Prostate gland (tissue), 2 donors: Measurements from ENCODE around the gene BLTP3B. TPM values are rescaled to one million over a fixed set of nuclear protein-coding genes. Genes with fewer than 3 reads are reported as not detected.
"Not testable (repeated sequence)": the region's sequence is repeated elsewhere in the genome, so short reads cannot be mapped to it uniquely, and the experiment has no call there.

Experiments used
- DNase-seq: peaks from one replicate; pipeline ENCODE4 v3.0.0-alpha.2; 2019; ENCODE audit warnings: low spot score
- H3K27ac ChIP-seq, 2 donors: fragments of 200-600 bp; sonication (generic); 2 replicates each; pipeline ENCODE4 v1.5.1; 2017 to 2019
- H3K27me3 ChIP-seq: fragments of 200-600 bp; sonication (generic); replicated peaks from 2 replicates; pipeline ENCODE4 v1.5.1; 2019; ENCODE audit not compliant: insufficient read depth
- H3K36me3 ChIP-seq, 2 donors: fragments of 200-600 bp; sonication (generic); 1 replicate in 1 of 2; 2 replicates in 1 of 2; pipeline versions ENCODE4 v1.5.1 to v1.8.1; 2017 to 2019
- H3K4me1 ChIP-seq: fragments of 200-600 bp; sonication (generic); replicated peaks from 2 replicates; pipeline ENCODE4 v1.5.1; 2019
- H3K4me3 ChIP-seq, 2 donors: fragments of 200-600 bp; sonication (generic); 2 replicates each; pipeline ENCODE4 v1.5.1; 2017 to 2019
- H3K9me3 ChIP-seq: fragments of 200-600 bp; sonication (generic); 2 replicates; pipeline ENCODE4 v1.5.1; 2017
- CTCF ChIP-seq, 4 experiments: fragments of 200-600 bp in 2 of 4; fragments of 450-650 bp in 2 of 4; sonication (generic) in 2 of 4; IDR thresholded peaks; 1 replicate in 3 of 4; 2 replicates in 1 of 4; pipeline ENCODE4 v1.5.1; 2016 to 2019; ENCODE audit warnings: antibody characterized with exemption in 4 of 4, mild to moderate bottlenecking in 2 of 4, moderate library complexity in 2 of 4
- POLR2A ChIP-seq: fragments of 450-650 bp; IDR thresholded peaks from one replicate; pipeline ENCODE4 v1.6.1; 2016; ENCODE audit warnings: antibody characterized with exemption, mild to moderate bottlenecking
- POLR2AphosphoS5 ChIP-seq: sonication (generic); formaldehyde crosslinking; IDR thresholded peaks from one replicate; pipeline ENCODE4 v1.6.1; 2017; ENCODE audit warnings: antibody characterized with exemption
- WGBS: methylation state at CpG from one replicate; pipeline ENCODE4 v1.1.5; 2018; 5-methylcytosine and 5-hydroxymethylcytosine counted together
- intact Hi-C: fragments of 100-400 bp; cut with DNase I; formaldehyde crosslinking; loops from one replicate; pipeline ENCODE4 v1.14.2; 2022
- total RNA-seq, 2 donors: library from RNA; depleted of rRNA; stranded (reverse); fragments of >200 nt; gene quantifications; one replicate each; pipeline ENCODE4 v1.1.0, GENCODE V29; 2016

BLTP3B gene
- total RNA-seq, result 10 to 100 TPM; 20.4 to 24.8 TPM

GRCh38 chr12:100142851-100143559, at the start of gene BLTP3B:
BLTP3B (minus strand) TSS chr12:100142874; CDS start chr12:100142635, 239 bp downstream.
- H3K9me3 ChIP-seq, result no peaks in the 10 kb centered on the region
- intact Hi-C loops, result loop anchor here (5.0 kb wide), 1 partner anchor 59 kb away; the partner anchor contains the start of gene ACTR6
- 42% methylated on average over 21 of the region's 35 CpGs for WGBS
- H3K27me3 ChIP-seq, result no peaks in the 10 kb centered on the region
- peak within 1 kb of the TSS; percentile 74 to 82 for H3K4me3 ChIP-seq
- DNase-seq, result peak; percentile 90
- TF ChIP-seq POLR2AphosphoS5, result no peak
- TF ChIP-seq POLR2A, result no peak
- TF ChIP-seq CTCF (IDR thresholded peaks at IDR 0.05), result no peak
- peak within 1 kb of the TSS; percentile 93 to 94 for H3K27ac ChIP-seq
- no peaks in the 10 kb centered on the region for H3K36me3 ChIP-seq
- H3K4me1 ChIP-seq, result no peaks in the 10 kb centered on the region

GRCh38 chr12:100189636-100190394, 47.1 kb upstream of the BLTP3B start:
- 87% methylated on average over 13 of the region's 13 CpGs for WGBS

GRCh38 chr12:100188888-100189635, 46.4 kb upstream of the BLTP3B start:
- 91% methylated on average over 11 of the region's 11 CpGs for WGBS
- intact Hi-C loops, result not testable (repeated sequence)

More at GRCh38 chr12:100189636-100190394, 47.1 kb upstream of the BLTP3B start:
- Histone ChIP-seq H3K9me3 (no peaks in the 10 kb centered on the region), H3K27me3 (no peaks in the 10 kb centered on the region), H3K4me3 (no peak overlapping the region), H3K27ac (no peak overlapping the region), H3K36me3 (no peaks in the 10 kb centered on the region), H3K4me1 (no peaks in the 10 kb centered on the region)
- no peak for DNase-seq
- TF ChIP-seq POLR2AphosphoS5, result no peak
- no peak for TF ChIP-seq POLR2A
- no peak for TF ChIP-seq CTCF (IDR thresholded peaks at IDR 0.05)
- intact Hi-C loops, result no loop called here

GRCh38 chr12:100187857-100188519, 45.3 kb upstream of the BLTP3B start:
- Histone ChIP-seq H3K27ac (no peak overlapping the region), H3K4me3 (no peak overlapping the region), H3K9me3 (no peaks in the 10 kb centered on the region), H3K27me3 (no peaks in the 10 kb centered on the region), H3K4me1 (no peaks in the 10 kb centered on the region), H3K36me3 (no peaks in the 10 kb centered on the region)
- intact Hi-C loops, result no loop called here
- TF ChIP-seq CTCF (IDR thresholded peaks at IDR 0.05) (no peak), POLR2AphosphoS5 (no peak), POLR2A (no peak)
- WGBS, result 89% methylated on average over 5 of the region's 5 CpGs
- DNase-seq, result no peak

More at GRCh38 chr12:100188888-100189635, 46.4 kb upstream of the BLTP3B start:
- H3K4me1 ChIP-seq, H3K4me3 ChIP-seq, H3K36me3 ChIP-seq, H3K27me3 ChIP-seq, DNase-seq, H3K9me3 ChIP-seq, H3K27ac ChIP-seq: not testable (repeated sequence)

- intact Hi-C loops, result no loop called here
These were observed 44.4 kb upstream of the BLTP3B start for GRCh38 chr12:100187068-100187467.

More at GRCh38 chr12:100187068-100187467, 44.4 kb upstream of the BLTP3B start:
- Histone ChIP-seq H3K9me3 (no peaks in the 10 kb centered on the region), H3K36me3 (no peaks in the 10 kb centered on the region), H3K27me3 (no peaks in the 10 kb centered on the region), H3K4me3 (no peak overlapping the region), H3K4me1 (no peaks in the 10 kb centered on the region), H3K27ac (no peak overlapping the region)
- DNase-seq, result no peak
- TF ChIP-seq POLR2A (no peak), CTCF (IDR thresholded peaks at IDR 0.05) (no peak), POLR2AphosphoS5 (no peak)
- 87% methylated on average over 5 of the region's 5 CpGs for WGBS
